ENCODE data around the gene SNX32. TPM values are rescaled to one million over a fixed set of nuclear protein-coding genes. Genes with fewer than 3 reads are reported as not detected.
A peak's percentile ranks its signal among the peaks of the same experiment; 100 is the strongest.

Gene SNX32
- total and polyA plus RNA-seq, 2 of the 13 experiments (the other 11 are each of a cell fraction or from before 2014, with no cell fraction given), result 0.09 to 0.34 TPM

DNA sequence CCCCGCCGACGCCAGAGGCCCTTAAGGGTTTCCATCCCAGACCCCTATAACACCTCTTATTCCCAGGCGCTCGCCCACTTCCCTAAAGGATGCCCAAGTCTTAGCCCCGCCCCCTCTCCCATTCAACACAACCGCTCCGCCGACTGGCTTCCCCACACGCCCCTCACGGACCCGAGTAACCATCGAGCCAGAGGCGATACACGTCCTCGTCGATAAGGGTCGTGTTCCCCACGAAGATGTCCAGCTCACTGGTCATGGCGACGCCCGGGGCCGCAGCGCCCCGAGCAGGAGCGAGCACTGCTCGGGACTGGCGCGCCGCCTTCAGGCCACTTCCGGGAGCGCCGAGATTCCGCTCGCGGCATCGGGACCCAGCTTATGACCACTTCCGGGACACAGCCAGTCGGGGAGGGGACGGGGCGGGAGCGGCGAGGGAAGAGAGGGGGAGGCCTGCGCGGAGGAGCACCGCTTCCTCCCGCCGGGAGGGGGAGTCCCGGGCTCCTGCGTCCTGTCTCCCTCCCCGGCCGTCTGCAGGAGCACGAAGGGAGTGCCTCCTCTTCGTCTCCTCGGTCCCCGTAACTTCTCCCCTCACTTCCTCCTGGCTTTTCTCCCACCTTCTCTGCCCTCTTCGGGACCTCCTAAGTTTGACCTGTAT, 54.5 kb downstream of the SNX32 start, which contains the start of gene FIBP (continued):
- no peak for TF ChIP-seq NONO (IDR thresholded peaks at IDR 0.05)
- TF ChIP-seq NONO (CRISPR knock-in tag; conservative IDR thresholded peaks at IDR 0.05), result no peak; the same call in 1 of the 2 replicates
- no peak; the same call in 1 of the 2 replicates for TF ChIP-seq MXD4 (CRISPR knock-in tag; IDR thresholded peaks at IDR 0.05)
- TF ChIP-seq ASH2L (IDR thresholded peaks at IDR 0.05; ENCODE audit: insufficient read length, low read depth, low read length), result peak; percentile 64
- peak; percentile 83 for TF ChIP-seq FOXK1 (CRISPR knock-in tag; IDR thresholded peaks at IDR 0.05; ENCODE audit: borderline replicate concordance, low read depth)
- TF ChIP-seq IKZF4 (CRISPR knock-in tag; IDR thresholded peaks at IDR 0.05; ENCODE audit: borderline replicate concordance, low read depth, not compliant biosample characterization), result no peak
- TF ChIP-seq ZNF768 (CRISPR knock-in tag; IDR thresholded peaks at IDR 0.05), result no peak
- peak; percentile 48 for TF ChIP-seq SALL1 (CRISPR knock-in tag; IDR thresholded peaks at IDR 0.05)
- no peak for TF ChIP-seq ZNF652 (CRISPR knock-in tag; IDR thresholded peaks at IDR 0.05; ENCODE audit: borderline replicate concordance, low read depth)
- TF ChIP-seq AGO2 (optimal IDR thresholded peaks at IDR 0.05; ENCODE audit: low read depth, low read length), result peak; percentile 69
- TF ChIP-seq HNRNPL (IDR thresholded peaks at IDR 0.05; ENCODE audit: low read depth, low read length), result no peak
- TF ChIP-seq, protein P1, sequence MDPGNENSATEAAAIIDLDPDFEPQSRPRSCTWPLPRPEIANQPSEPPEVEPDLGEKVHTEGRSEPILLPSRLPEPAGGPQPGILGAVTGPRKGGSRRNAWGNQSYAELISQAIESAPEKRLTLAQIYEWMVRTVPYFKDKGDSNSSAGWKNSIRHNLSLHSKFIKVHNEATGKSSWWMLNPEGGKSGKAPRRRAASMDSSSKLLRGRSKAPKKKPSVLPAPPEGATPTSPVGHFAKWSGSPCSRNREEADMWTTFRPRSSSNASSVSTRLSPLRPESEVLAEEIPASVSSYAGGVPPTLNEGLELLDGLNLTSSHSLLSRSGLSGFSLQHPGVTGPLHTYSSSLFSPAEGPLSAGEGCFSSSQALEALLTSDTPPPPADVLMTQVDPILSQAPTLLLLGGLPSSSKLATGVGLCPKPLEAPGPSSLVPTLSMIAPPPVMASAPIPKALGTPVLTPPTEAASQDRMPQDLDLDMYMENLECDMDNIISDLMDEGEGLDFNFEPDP (CRISPR knock-in tag; conservative IDR thresholded peaks at IDR 0.05), result no peak
- TF ChIP-seq, protein P2, sequence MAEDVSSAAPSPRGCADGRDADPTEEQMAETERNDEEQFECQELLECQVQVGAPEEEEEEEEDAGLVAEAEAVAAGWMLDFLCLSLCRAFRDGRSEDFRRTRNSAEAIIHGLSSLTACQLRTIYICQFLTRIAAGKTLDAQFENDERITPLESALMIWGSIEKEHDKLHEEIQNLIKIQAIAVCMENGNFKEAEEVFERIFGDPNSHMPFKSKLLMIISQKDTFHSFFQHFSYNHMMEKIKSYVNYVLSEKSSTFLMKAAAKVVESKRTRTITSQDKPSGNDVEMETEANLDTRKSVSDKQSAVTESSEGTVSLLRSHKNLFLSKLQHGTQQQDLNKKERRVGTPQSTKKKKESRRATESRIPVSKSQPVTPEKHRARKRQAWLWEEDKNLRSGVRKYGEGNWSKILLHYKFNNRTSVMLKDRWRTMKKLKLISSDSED (CRISPR knock-in tag; IDR thresholded peaks at IDR 0.05), result no peak
- TF ChIP-seq ZNF749 (CRISPR knock-in tag; IDR thresholded peaks at IDR 0.05; ENCODE audit: borderline replicate concordance), result 0 out of 2 replicates have a peak, but pooled peaks have one; percentile 39
- peak; percentile 71 for TF ChIP-seq DMAP1 (CRISPR knock-in tag; IDR thresholded peaks at IDR 0.05)
- no peak for TF ChIP-seq ZNF143 (CRISPR knock-in tag; IDR thresholded peaks at IDR 0.05)
- peak; percentile 97 for TF ChIP-seq GABPB1 (CRISPR knock-in tag; IDR thresholded peaks at IDR 0.05)
- TF ChIP-seq, protein P3, sequence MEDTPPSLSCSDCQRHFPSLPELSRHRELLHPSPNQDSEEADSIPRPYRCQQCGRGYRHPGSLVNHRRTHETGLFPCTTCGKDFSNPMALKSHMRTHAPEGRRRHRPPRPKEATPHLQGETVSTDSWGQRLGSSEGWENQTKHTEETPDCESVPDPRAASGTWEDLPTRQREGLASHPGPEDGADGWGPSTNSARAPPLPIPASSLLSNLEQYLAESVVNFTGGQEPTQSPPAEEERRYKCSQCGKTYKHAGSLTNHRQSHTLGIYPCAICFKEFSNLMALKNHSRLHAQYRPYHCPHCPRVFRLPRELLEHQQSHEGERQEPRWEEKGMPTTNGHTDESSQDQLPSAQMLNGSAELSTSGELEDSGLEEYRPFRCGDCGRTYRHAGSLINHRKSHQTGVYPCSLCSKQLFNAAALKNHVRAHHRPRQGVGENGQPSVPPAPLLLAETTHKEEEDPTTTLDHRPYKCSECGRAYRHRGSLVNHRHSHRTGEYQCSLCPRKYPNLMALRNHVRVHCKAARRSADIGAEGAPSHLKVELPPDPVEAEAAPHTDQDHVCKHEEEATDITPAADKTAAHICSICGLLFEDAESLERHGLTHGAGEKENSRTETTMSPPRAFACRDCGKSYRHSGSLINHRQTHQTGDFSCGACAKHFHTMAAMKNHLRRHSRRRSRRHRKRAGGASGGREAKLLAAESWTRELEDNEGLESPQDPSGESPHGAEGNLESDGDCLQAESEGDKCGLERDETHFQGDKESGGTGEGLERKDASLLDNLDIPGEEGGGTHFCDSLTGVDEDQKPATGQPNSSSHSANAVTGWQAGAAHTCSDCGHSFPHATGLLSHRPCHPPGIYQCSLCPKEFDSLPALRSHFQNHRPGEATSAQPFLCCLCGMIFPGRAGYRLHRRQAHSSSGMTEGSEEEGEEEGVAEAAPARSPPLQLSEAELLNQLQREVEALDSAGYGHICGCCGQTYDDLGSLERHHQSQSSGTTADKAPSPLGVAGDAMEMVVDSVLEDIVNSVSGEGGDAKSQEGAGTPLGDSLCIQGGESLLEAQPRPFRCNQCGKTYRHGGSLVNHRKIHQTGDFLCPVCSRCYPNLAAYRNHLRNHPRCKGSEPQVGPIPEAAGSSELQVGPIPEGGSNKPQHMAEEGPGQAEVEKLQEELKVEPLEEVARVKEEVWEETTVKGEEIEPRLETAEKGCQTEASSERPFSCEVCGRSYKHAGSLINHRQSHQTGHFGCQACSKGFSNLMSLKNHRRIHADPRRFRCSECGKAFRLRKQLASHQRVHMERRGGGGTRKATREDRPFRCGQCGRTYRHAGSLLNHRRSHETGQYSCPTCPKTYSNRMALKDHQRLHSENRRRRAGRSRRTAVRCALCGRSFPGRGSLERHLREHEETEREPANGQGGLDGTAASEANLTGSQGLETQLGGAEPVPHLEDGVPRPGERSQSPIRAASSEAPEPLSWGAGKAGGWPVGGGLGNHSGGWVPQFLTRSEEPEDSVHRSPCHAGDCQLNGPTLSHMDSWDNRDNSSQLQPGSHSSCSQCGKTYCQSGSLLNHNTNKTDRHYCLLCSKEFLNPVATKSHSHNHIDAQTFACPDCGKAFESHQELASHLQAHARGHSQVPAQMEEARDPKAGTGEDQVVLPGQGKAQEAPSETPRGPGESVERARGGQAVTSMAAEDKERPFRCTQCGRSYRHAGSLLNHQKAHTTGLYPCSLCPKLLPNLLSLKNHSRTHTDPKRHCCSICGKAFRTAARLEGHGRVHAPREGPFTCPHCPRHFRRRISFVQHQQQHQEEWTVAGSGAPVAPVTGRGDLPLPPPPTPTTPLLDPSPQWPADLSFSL (CRISPR knock-in tag; IDR thresholded peaks at IDR 0.05), result no peak
- peak; percentile 90 for TF ChIP-seq ZBTB25 (CRISPR knock-in tag; IDR thresholded peaks at IDR 0.05)
- TF ChIP-seq ZNF552 (CRISPR knock-in tag; IDR thresholded peaks at IDR 0.05; ENCODE audit: borderline replicate concordance), result no peak
- no peak for TF ChIP-seq ZNF343 (CRISPR knock-in tag; IDR thresholded peaks at IDR 0.05)
